ENCODE measurements around the gene ENG. TPM values are rescaled to one million over a fixed set of nuclear protein-coding genes. Genes with fewer than 3 reads are reported as not detected.

The ENG gene
- polyA plus RNA-seq, 2 of the 4 experiments (the other 2 are of a cell fraction), result 0.08 TPM; not detected in 1

GRCh38 chr9:127825319-127826051 lies 29.0 kb downstream of the ENG start:
- ATAC-seq, result peak; percentile 59 to 83
- peak; percentile 45 to 50 for DNase-seq (ENCODE audit: low read depth in 1 of 2, low spot score in 1 of 2)
- H3K9me3 ChIP-seq, result no peaks in the 10 kb centered on the region
- TF ChIP-seq RAD21 (conservative IDR thresholded peaks at IDR 0.05 in 1 of 2, IDR thresholded peaks at IDR 0.05 in 1 of 2) (peak; percentile 18 to 44; a peak in 4 of 5 replicates), SMC3 (IDR thresholded peaks at IDR 0.05) (peak; percentile 66; the same call in 2 of the 3 replicates), RNF2 (IDR thresholded peaks at IDR 0.05; ENCODE audit: borderline replicate concordance, low read depth) (no peak), CTCF (IDR thresholded peaks at IDR 0.05) (peak; percentile 57)
- peak overlapping the region; percentile 12; the same call in 2 of the 3 replicates for H3K4me2 ChIP-seq
- H3K4me3 ChIP-seq, result no peak overlapping the region
- 53% methylated on average over 28 of the region's 42 CpGs for WGBS (ENCODE audit: missing lambda C conversion rate)
- no peak overlapping the region for H3K27ac ChIP-seq
- ChIA-PET CTCF (interaction anchor here (0.6 to 5.1 kb wide), 21 partner anchors 8 to 96 kb away, joined by 3 to 25 read pairs (median 4); partner anchors contain the start of gene TOR2A), POLR2A (interaction anchor here (0.5 kb wide), 2 partner anchors 24 to 279 kb away, joined by 3 to 7 read pairs; no protein-coding TSS in a partner anchor)
- no peak for FAIRE-seq
- peaks cover 9% of the 10 kb centered on the region for H3K4me1 ChIP-seq

- FAIRE-seq (no peak), ATAC-seq (no peak), DNase-seq (ENCODE audit: low read depth in 1 of 2, low spot score in 1 of 2) (no peak)
- Histone ChIP-seq H3K27ac (no peak overlapping the region), H3K9me3 (no peaks in the 10 kb centered on the region), H3K4me2 (no peak overlapping the region), H3K4me3 (no peak overlapping the region), H3K4me1 (no peaks in the 10 kb centered on the region)
- TF ChIP-seq EP300 (IDR thresholded peaks at IDR 0.05) (no peak), ATOH8 (CRISPR knock-in tag; IDR thresholded peaks at IDR 0.05; ENCODE audit: low read depth) (no peak), POLR2A (IDR thresholded peaks at IDR 0.05; ENCODE audit: low read length) (no peak), HDAC2 (IDR thresholded peaks at IDR 0.05) (no peak), SMC3 (IDR thresholded peaks at IDR 0.05) (no peak), TP53 (CRISPR knock-in tag; IDR thresholded peaks at IDR 0.05) (no peak), KDM5A (IDR thresholded peaks at IDR 0.05) (no peak), RCOR1 (IDR thresholded peaks at IDR 0.05; ENCODE audit: low read depth, low read length) (no peak), SREBF2 (IDR thresholded peaks at IDR 0.05) (no peak), FOXS1 (CRISPR knock-in tag; IDR thresholded peaks at IDR 0.05) (no peak), EHF (CRISPR knock-in tag; IDR thresholded peaks at IDR 0.05) (no peak), PBX3 (IDR thresholded peaks at IDR 0.05) (no peak), ZFP36 (IDR thresholded peaks at IDR 0.05; ENCODE audit: borderline replicate concordance, partially characterized antibody) (no peak), HOXB13 (CRISPR knock-in tag; IDR thresholded peaks at IDR 0.05; ENCODE audit: low read depth) (no peak), NPAS2 (CRISPR knock-in tag; IDR thresholded peaks at IDR 0.05; ENCODE audit: borderline replicate concordance) (no peak), RARB (CRISPR knock-in tag; IDR thresholded peaks at IDR 0.05) (no peak)
- WGBS (ENCODE audit: missing lambda C conversion rate), result 85% methylated on average over 4 of the region's 4 CpGs
- POLR2A ChIA-PET, result no interaction called here
- CTCF ChIA-PET, result interaction anchor here (1.2 to 5.1 kb wide), 2 partner anchors 17 to 48 kb away, joined by 3 to 22 read pairs; no protein-coding TSS in a partner anchor
These were observed 32.4 kb downstream of the ENG start for GRCh38 chr9:127822108-127822507.

GRCh38 chr9:127818574-127818973 lies 35.9 kb downstream of the ENG start:
- Histone ChIP-seq H3K4me2 (no peak overlapping the region), H3K9me3 (no peaks in the 10 kb centered on the region), H3K4me1 (no peaks in the 10 kb centered on the region), H3K27ac (no peak overlapping the region), H3K4me3 (no peak overlapping the region)
- DNase-seq (ENCODE audit: low read depth in 1 of 2, low spot score in 1 of 2) (no peak), FAIRE-seq (no peak), ATAC-seq (no peak)
- no peak for TF ChIP-seq MAX (IDR thresholded peaks at IDR 0.05)
- no peak for TF ChIP-seq NPAS2 (CRISPR knock-in tag; IDR thresholded peaks at IDR 0.05; ENCODE audit: borderline replicate concordance)
- TF ChIP-seq HOXB5 (CRISPR knock-in tag; IDR thresholded peaks at IDR 0.05), result no peak
- TF ChIP-seq POLR2A (IDR thresholded peaks at IDR 0.05; ENCODE audit: low read length), result no peak
- no peak for TF ChIP-seq ESRRA (IDR thresholded peaks at IDR 0.05; ENCODE audit: borderline replicate concordance, low read length)
- no peak for TF ChIP-seq FOSL2 (IDR thresholded peaks at IDR 0.05)
- TF ChIP-seq FOSL2 (CRISPR knock-in tag; IDR thresholded peaks at IDR 0.05), result no peak
- no peak for TF ChIP-seq ATOH8 (CRISPR knock-in tag; IDR thresholded peaks at IDR 0.05; ENCODE audit: low read depth)
- no peak for TF ChIP-seq HOXA7 (CRISPR knock-in tag; IDR thresholded peaks at IDR 0.05)
- TF ChIP-seq SREBF2 (IDR thresholded peaks at IDR 0.05), result no peak
- TF ChIP-seq HDAC2 (IDR thresholded peaks at IDR 0.05), result no peak
- no peak for TF ChIP-seq ZSCAN20 (CRISPR knock-in tag; IDR thresholded peaks at IDR 0.05)
- TF ChIP-seq ELK1 (IDR thresholded peaks at IDR 0.05; ENCODE audit: low read depth, low read length), result no peak
- ChIA-PET CTCF (interaction anchor here (0.7 to 3.2 kb wide), 6 partner anchors 8 to 604 kb away, joined by 3 to 22 read pairs (median 4); partner anchors contain the start of gene CDK9), POLR2A (interaction anchor here (1.0 kb wide), 1 partner anchor 15 kb away, joined by 4 read pairs; the partner anchor contains the start of gene FPGS)
- WGBS (ENCODE audit: missing lambda C conversion rate), result 97% methylated on average over 11 of the region's 11 CpGs
